LHCN-M2 (cell line): Measurements from ENCODE around the gene ZNF366. TPM values are rescaled to one million over a fixed set of nuclear protein-coding genes. Genes with fewer than 3 reads are reported as not detected.
A peak's percentile ranks its signal among the peaks of the same experiment; 100 is the strongest.

ENCODE experiments used
- DNase-seq: peaks from one replicate; pipeline ENCODE4 v3.0.0-alpha.2; 2012; ENCODE audit warnings: low read depth
- total RNA-seq: library from RNA; depleted of rRNA; stranded (reverse); fragments of >200 nt; gene quantifications from 2 replicates; pipeline ENCODE4 v1.2.3, GENCODE V29; 2014

ZNF366 gene
- total RNA-seq, 1 experiment from 2014 or later: 0.23 TPM

GRCh38 chr5:72465601-72466563 is 41.3 kb downstream of the ZNF366 start:
- peak; percentile 88 for DNase-seq

DNA sequence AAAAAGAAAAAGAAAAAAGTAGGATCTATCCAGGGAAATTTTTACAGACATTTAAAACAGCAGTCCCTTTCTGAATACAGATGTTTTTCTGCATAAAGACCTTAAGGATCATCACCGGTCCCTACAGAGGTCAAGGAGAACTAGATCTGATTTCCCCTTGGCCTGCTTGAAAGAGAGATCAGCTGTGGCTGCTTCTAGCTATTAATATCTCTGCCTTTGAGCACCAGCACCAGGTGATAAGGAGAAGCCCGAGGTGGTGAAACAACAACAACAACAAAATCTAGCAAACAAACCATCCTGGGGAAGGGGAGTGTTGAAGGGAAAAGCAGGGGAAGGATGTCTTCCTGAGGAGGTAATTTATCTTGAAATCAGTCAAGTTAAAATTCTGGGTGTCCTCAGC is 42.1 kb downstream of the ZNF366 start:
- peak; percentile 47 for DNase-seq

- no peak for DNase-seq
Observed at GRCh38 chr5:72464071-72464470, 43.1 kb downstream of the ZNF366 start.

DNA sequence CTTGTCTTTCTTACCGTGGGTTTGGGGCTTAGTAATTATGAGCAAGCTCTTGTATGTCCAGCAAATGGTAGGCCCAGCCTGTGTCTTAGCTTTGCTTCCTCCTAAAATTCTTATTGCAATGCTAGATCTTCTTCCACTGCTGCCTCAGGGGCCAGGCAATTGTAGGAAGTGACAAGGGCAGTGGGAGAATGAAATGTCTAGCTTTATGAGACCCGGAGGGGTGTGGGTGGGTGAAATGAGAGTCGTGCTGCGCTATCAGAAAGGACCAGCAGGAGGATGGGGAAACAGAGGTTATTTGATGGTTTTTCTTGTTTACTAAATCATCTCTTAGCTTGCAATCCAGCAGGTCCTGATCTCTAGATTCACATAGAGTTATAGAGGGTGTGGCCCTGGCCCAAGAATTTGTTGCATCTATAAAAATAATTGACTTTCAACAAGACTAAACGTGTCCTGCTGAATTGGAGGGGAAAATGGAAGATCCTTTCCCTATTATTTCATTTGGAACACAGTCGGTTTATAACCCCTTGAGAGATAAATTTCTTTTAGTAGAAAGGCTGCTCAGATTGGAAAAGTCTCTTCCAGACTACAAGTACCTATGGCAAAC is 43.7 kb downstream of the ZNF366 start:
- no peak for DNase-seq

DNA sequence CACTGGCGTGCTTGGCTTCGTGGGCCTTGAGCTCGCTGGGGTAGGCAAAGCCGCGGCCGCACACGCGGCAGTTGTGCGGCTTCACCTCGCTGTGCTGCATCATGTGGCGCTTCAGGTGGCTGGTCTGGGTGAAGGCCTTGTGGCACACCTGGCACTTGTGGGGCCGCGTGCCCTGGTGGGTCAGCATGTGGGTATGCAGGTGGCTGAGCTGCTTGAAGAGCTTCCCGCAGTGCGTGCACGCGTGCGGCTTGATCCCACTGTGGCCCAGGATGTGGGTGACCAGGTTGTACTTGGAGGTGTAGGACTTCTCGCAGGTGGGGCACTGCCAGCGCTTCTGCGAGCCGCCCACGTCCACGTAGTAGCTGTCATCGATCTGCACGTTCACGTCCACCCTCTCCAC is 46.8 kb downstream of the ZNF366 start:
- DNase-seq: no peak

DNA sequence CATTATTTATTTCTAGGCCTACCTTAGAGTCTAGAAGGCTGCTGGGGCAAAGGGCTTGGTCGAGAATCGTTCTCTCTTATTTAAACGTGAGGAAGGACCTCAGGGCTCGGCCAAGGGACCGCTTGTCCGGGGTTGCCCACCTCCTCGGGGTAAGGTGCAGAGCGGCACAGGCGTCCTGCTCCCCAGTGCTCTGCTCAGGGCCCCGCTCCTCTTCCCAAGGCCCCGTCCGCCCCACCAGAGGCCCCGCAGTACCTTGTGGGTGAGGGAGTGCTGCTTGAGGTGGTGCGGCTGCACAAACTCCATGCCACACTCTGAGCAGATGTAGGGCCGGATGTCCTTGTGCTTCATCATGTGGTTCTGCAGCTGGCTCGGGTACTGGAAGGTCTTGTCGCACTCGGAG is 47.3 kb downstream of the ZNF366 start:
- no peak for DNase-seq

- DNase-seq: no peak
Observed at GRCh38 chr5:72459089-72459661, 48.0 kb downstream of the ZNF366 start.

GRCh38 chr5:72458407-72458806 is 48.8 kb downstream of the ZNF366 start:
- DNase-seq: no peak

GRCh38 chr5:72457491-72457890 is 49.7 kb downstream of the ZNF366 start:
- DNase-seq: peak; percentile 77

GRCh38 chr5:72456391-72457074 is 50.7 kb downstream of the ZNF366 start:
- peak; percentile 87 for DNase-seq

GRCh38 chr5:72455476-72455875 is 51.7 kb downstream of the ZNF366 start:
- DNase-seq: no peak

DNA sequence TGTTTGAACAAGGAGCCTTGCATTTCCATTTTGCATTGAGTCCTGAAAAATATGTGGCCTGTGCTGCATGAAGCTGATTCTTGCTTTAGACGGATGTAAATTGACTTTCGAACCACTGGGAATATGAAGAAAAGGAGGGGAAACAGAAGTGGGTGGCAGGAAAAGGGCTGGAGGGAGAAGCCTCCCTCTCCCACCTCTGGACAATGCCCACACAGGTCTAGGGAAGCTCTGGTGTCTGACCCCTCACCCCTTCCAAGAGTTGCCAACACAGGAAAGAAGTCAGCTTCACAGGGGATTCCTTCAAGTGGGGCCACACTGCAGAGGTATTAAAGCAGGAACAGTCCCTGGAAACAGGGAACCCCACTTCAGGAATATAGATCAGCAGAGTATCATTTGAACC is 52.2 kb downstream of the ZNF366 start:
- DNase-seq: no peak

- DNase-seq: no peak
Observed at GRCh38 chr5:72453246-72453775, 53.9 kb downstream of the ZNF366 start.

DNA sequence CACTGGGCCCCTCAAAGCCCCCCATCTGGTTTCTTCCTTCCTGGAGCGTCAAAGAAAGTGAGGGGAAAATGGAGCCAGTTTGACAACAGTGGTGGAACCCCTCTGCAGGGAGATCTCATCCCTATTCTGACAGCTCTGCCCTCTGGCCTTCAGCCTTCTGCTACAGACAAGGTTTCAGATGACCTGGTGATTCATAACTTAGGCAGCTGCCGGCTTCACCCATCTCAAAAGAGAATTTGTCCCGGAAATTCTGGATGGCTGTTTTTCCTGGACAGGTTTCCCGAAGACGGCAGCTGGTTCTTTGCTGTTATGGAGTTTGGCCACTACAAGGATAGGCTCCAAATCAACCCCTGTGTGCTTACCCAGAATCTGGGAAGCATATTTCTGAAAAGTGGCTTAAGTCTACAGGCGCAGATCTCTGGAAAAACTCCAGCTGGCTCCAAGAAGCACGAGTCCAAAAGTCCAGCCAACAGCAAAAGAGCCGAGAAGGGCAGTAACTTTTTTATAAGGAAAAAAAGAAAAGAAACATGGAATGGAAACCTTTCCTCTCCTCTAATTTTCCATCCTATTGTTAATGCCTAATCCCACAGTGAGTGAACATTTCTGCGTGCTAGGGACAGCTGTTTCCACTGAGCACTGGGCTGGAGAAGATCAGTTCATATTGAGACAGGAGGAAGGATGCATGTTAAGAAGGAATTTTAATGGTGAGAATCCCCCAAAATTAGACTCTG is 54.5 kb downstream of the ZNF366 start:
- peak; percentile 99 for DNase-seq

GRCh38 chr5:72451741-72452505 is 55.3 kb downstream of the ZNF366 start:
- DNase-seq: peak; percentile 99

- no peak for DNase-seq
Observed at GRCh38 chr5:72448368-72448767, 58.8 kb downstream of the ZNF366 start.

GRCh38 chr5:72447751-72448150 is 59.5 kb downstream of the ZNF366 start:
- DNase-seq: no peak

GRCh38 chr5:72445969-72446368 is 61.2 kb downstream of the ZNF366 start:
- DNase-seq: no peak

- no peak for DNase-seq
Observed at GRCh38 chr5:72443883-72444282, 63.3 kb downstream of the ZNF366 start.

DNA sequence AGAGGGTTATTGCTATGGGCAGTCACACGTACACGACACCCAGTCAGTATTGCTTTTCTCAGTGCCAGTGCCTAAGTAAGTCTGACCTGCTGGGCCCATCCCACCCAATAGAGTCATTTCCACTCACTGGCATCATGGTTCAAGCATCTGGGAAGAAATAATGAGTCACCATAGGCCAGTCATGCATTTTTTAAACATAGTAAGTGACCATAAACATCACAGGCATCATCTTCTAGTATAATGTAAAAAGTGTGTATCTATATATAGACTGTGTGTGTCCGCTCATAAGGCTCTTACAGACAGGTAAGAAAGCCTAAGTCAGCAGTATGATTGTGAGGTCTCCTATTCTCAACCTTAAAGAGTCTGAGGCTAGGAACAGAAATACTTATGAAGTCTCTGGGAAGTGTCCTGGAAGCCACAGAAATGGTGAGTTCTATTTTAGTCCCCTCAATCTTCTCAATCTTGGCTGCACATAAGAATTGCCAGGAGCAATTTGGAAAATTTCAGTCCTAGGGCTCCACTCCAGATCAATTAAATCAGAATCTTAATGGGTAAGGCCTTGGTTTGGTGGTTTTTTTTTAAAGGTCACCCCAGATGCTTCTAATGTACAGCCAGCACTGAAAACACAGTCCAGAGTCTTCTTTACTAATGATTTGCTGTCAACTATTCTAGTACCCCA is 65.2 kb downstream of the ZNF366 start:
- peak; percentile 96 for DNase-seq
